GM21360 (cell line): ENCODE measurements around the gene CALY.

Source experiments
- ATAC-seq: cut with Tn5 transposase; IDR thresholded peaks from one replicate; pipeline ENCODE4 v1.9.1; 2021; ENCODE audit warnings: mild to moderate bottlenecking, moderate library complexity; ENCODE audit not compliant: unreplicated experiment

The CALY gene

DNA sequence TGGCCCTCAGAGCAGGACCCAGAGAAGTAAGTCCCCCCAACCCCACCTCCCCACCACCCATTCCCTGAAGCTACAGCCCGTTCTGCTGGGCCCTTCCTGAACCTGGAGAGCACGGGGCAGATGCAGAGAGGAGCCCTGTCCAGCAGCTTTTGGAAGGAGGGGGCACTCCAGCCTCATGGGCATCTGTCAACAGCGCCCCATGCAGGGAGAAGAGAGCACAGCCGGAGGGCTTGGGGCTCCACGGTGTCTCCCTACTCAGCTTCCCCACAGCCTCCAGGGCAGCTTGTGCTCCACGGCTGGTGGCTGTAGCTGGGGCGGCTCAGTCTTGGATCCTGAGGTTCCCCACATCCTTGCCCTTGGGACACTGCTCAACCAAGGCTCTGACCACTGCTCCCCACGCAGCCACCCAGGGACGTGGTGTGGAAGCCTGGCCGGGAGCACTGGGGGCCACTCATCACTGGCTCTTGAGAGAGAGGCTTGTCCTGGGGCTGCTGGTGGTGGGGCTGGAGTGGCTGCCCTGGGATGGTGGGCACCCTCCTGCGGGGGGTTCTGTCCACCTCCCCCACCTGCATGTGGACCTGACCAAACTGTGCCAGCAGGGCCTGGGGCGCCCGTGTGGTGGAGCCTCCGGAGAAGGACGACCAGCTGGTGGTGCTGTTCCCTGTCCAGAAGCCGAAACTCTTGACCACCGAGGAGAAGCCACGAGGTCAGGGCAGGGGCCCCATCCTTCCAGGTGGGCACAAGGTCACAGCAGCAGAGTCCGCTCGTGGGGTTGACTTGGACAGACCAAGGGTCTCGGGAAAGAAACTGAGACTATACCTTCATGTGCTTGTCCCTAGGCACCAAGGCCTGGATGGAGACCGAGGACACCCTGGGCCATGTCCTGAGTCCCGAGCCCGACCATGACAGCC lies 15.0 kb upstream of the CALY start:
- no peak for ATAC-seq

DNA sequence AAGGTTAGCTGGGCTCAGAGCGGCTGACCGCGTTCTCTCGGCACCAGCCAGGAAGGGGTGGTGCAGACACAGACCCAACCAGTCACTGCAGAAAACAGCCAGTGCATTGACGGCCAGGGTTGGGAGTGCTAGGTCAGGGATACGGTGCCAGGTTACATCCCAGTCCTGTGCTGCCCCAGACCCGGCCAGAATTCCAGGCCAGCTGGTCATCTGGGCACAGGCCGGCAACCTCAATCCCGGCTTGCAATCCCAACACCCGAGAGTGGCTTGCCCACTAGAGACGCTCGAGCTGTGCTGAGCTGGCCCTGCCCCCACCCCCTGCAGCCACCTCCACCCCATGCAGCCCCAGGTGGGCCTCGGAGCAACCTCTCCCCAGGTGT lies 14.2 kb upstream of the CALY start:
- no peak for ATAC-seq

DNA sequence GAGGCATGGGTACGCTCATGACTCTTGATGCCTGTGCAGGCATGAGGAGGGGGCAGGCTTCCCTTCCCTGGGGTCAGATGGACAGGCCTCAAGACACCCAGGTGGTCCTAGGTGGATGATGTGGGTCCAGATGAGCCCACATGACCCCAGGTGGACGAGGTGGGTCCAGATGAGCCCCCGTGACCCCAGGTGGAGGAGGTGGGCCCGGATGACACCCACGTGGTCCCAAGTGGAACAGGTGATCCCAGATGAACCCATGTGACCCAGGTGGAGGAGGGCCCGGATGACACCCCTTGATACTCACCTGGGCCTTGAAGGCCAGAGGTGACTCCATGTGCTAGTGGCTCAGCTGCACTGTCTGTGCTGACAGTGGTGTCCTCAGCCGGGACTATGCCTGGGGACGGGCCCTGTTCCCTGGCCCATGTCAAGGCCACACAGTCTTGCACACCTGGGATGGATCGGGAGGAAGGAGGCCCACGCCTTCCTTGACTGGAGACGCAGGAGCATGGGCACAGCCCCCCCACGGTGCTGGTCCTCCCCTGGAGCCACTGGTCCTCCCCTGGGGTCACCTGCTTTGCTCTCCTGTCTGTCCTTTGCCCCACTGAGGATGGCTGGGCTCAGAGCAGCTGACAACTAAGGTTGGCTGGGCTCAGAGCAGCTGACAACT lies 13.7 kb upstream of the CALY start:
- ATAC-seq: no peak

DNA sequence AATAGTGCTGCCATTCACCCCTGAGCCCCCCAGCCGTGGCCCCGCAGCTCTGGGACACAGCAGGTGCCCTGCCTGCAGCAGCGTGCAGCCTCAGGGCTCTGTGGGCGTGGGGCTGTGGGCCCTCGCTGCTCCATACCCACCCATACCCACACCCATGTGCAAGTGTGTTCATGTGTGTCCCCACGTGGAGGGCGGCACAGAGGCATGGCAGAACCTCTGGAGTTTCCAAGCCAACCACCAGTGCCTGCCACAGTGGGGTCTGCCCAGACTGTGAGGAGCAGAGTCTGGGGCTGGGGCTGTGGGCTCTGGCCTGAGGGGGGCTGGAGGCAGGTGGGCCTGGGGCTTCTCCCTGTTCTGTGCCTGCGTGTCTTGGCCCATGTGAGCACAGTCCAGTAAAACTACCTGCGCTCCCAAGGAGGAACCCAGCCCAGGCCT lies 12.9 kb upstream of the CALY start:
- no peak for ATAC-seq

DNA sequence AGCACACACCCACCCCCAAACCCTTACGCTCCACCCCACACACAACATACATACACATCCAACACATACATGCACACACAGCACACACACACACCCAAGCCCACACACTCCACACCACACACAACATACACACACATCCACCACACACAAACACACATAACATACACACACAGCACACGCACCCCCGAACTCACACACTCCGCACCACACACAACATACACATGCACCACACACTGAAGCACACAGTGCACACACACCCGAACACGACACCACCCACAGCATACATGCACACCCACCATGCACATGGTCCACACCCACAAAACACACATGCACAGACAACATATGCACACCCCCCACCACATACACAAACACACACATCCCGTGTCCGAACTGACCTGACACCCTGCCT lies 12.5 kb upstream of the CALY start:
- no peak for ATAC-seq

DNA sequence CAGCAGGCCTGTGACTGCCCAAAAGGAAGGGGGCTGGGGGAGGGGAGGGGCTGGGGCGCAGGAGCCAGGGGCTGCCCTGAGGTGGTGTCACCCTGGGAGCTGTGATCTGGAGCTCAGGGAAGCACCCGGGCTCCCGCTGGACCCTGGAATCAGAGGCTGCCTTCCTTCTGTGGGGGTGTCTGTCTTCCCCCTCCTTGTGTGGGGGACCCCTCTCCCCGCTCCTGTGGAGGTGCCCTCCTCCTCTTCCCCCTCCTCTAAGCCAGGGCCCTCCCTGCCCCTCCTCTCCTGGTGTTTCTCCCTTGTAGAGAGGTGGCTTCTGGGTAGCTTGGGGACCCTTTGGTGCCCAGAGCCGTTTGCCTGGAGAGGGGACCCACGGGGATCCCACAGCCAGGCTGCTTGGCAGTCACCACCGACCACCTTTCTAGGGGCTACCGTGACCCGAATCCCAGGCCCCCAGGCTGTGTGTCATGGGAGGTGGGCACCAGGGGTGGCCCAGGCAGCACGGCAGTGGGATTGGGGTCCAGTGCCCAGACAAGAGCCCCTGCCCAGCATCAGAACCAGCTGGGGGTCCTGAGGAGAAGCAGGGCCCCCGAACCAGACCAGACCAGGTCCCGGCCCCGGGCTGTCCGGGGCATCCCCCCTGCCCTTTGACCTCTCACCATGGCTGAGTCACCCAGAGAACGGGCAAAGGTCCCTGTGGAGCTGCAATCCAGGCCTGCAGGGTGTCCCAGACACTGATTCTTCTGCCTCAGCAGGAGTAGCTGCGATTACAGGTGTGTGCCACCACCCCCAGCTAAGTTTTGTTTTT lies 11.2 kb upstream of the CALY start:
- ATAC-seq: no peak

DNA sequence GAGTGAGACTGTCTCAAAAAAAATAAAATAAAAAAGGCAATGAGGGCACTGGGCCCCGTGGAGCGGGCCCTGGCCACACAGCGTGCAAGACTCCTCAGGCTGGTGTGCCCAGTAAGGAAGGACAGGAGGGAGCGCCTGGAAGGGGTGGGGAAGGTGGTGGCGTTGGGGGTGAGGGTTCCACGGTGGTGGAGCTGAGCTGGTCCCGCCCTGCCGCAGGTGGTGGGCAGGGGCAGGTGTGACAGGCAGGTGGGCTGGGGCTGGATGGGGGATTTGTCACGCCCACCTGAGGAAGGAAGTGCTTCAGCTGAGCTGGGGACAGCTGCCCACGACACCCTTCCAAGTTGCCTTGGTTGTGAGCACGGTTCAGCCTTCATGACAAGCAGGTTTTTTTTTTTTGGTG lies 9.7 kb upstream of the CALY start:
- ATAC-seq: no peak

DNA sequence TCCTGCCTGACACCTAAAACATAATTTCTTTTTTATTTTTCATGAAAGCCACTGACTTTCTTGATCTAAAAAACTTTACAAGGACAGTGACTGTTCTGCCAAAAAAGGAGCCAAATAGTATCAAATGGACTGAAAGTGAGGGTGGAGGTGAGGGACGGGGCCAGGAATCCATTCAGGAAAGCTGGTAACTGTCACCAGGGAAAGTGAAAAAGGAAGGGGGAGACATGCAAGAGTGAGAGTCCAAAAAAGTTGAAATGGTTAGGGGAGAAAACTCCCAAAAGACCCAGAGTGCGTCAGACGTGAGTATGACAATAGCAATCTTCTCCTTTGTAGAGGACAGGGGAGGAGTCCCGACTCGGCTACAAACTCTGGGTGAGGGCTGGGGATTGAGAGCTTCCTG lies 7.5 kb upstream of the CALY start:
- ATAC-seq: no peak

DNA sequence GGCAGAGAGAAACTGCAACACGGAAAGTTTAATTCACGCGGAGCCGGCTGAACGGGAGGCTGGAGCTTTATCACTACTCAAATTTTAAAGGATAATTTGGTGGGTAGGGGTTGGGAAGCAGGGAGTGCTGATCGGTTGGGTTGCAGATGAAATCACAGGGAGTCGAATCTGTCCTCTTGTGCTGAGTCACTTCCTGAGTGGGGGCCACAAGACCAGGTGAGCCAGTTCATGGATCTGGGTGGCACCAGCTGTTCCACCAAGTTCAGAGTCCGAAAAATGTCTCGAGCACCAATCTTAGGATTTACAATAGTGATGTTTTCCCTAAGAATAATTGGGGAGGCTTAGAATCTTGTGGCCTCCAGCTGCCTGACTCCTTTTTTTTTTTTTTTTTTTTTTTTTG lies 6.9 kb upstream of the CALY start:
- ATAC-seq: no peak

DNA sequence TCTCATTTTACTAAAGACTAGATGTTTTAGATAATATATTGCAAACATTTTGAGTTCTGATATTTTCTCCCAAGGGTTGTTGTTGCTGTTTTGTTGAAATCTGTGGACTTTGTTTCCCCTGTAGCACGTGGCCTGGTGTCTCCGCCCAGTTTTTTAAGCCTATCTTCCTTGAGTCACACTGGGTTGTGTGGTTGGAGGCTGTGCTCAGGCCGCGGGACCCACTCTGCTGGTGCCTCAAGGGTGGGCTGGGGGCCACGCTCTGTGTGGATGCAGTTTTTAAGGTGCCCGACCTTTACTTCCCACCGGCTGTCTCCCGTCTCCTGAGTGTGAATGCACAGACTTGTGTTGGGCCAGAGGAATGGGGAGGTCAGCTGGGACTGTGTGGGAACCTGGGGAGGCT lies 6.2 kb upstream of the CALY start:
- no peak for ATAC-seq

DNA sequence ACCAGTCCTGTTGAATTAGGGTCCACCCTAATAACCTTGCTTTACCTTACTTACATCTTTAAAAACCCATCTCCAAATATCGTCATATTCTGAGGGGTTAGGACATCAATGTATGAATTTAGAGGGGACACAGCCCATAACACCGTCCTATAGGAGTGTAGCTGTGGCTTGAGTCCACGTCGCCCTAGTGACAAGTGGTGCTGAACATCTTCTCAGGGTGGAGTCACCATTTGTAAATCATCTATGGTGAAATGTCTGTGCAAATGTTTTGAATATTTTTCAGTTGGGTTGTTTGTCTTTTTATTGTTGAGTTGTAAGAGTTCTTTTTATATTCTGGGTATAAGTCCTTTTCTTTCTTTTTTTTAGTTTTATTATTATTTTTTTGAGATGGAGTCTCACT lies 5.3 kb upstream of the CALY start:
- no peak for ATAC-seq

DNA sequence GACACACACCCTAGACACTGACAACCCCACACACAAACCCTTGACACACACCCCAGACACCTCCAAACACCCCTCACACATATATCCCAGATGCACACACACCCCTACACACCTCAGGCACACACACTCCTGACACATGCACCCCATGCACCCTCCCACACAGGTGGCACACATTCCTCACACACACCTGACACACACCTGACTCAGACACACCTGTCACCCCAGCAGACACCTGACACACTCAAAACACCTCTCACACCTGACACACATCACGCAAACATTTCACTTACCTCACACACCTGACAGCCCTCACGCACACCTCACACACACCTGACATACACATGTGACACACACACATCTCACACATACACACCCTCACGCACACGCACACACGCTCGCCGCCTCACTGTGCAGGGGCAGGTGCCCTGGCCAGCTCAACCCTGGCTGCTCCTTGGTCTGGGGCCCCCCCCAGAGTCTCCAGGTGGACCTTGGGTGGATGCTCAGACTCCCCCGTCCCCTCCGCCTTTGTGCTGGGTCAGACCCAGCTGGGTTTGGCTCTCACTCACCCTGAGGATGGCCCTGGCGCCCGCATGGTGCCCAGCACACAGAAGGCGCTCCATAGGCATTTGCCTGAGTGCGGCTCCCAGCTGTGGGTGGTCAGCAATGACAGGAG lies 3.1 kb upstream of the CALY start:
- ATAC-seq: no peak

DNA sequence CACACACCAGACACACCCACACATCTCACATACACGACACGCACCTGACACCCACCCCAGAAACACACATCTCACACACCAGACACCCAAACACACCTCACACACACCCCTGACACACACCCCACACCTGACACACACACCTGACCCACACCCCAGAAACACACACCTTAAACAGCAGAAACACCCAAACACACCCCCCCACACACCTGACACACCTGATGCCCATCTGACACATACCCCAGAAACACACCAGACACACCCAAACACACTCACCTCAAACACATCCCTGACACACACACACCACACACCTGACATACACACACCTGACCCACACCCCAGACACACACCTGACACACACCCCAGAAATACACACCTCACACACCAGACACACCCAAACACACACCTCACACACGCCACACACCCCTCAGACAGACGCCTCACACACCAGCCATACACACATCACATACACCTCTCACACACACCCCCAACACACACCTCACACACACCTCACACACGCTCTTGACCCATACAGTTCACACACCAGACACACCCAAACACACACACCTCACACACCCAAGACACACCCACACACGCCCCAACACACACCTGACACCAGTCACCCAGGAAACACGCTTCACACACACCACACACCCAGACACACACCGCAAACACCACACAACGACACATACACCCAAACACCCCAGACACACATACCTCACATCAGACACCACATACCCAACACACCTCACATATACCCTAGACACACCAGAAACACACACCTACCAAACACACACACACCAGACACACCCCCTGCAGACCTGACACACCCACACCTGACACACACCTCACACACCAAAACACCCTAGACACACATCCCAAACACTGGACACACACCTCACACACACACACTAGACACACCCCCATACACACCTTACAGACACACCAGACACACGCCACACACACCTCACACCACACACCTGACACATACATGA lies 1.7 kb upstream of the CALY start:
- no peak for ATAC-seq

DNA sequence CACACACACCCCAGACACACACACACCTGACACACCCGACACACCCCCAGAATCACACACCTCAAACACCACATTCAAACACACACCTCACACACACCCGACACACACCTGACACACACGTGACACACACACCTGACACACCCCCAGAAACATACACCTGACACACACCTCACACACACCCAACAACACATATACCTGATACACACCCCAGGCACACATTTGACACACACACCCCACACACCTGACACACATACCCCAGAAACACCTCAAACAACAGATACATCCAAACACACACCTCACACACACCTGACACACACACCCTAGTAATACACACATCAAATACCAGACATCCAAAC lies 652 bp upstream of the CALY start:
- no peak for ATAC-seq

DNA sequence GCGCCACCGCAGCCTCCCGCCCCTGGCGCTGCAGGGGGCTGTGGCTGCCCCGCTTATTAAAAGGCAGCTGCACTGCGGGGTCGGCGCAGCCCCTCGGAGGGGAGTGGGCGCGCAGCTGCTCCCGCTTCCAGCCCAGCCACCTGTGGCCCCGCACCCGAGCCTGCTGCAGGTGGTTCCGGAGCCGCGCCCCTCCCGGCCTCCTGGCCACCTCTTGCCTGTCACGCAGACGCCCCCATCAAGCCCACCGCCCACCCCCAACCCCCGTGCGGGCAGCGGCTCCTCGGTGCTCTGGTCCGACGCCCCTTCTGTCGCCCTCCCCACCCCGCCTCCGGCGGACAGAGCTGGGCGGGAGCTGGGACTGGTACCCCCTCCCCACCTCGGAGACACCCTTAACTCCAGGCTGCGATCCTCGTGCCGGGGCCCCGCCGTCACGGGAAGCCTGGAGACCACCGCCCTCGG lies 549 bp downstream of the CALY start:
- ATAC-seq: no peak

DNA sequence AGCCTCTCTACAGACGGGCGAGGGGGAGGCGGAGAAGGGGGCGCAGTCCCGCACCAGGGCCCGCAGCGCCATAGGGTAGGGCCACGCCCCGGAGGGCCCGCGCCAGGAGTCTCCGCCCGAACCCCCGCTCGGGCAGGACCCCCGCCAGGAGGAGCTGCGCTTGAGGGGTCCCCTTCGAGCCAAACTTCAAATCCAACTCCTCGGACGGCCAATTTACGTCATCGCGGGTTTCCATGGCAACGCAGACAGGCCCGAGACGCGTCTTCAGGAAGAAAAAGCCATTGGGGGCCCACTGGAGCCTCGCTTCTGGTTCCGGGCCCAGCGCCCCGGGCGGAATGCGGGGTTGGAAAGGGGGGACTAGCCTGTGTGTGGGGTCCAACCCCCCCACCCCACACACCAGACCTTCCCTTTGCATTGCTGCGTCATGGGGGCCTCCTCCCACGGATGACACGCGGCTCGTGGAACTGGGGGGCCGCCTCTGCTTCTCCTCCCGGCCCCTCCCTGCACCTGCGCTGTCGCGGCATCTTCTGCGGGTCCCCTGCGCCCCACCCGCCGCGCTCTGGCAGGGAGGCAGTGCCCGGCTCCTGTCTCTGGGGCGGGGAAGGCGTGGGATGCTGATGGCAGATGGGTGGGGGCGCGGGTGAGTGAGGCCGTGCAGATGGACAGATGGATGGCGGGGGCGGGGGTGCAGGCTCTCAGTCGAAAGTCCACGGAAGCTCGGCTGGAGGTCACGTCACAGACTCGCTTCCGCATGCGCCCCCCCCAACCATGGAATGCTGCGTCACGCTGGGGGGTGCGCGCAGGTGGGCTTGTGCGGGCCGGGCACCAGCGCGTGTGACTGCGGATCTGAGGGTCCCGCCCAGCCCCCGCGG lies 1.2 kb downstream of the CALY start:
- ATAC-seq: no peak

DNA sequence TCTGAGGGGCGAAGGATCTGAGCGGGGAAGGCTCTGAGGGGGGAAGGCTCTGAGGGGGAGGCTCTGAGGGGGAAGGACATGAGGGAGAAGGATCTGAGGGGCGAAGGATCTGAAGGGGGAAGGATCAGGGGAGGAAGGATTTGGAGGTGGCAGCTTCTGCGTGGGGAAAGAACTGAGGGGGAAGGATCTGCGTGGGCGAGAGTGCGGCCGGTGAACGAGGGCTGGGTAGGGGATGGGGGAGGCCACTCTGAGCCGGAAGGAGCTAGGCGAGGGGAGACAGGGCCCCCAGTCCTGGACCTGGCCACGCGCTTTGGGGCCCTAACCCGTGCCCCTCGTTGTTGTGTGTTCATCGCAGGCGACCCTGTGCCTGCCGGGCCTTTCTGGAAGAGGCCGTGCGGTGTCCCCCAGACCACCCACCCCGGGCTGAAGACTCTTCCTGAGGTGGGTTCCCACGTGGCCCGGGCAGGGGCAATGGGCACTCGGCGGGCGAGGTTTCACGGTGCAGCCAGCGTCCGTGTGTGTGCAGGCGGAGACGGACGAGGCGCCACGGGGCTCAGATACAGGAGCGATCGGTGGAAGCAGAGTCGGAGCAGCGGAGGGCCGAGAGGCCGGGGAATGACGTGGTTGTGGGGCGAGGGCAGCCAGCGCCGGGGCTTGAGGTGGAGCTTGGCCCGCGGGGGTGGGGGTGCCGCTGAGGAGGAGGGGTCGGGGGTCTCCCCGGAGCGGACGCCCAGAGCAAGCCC lies 2.0 kb downstream of the CALY start:
- ATAC-seq: no peak
